GM19240 (cell line): ENCODE measurements around the gene RGN.
"Not testable (repeated sequence)": the region's sequence is repeated elsewhere in the genome, so short reads cannot be mapped to it uniquely, and the experiment has no call there.

Experiments
- DNase-seq: peaks from one replicate; pipeline ENCODE4 v3.0.0; 2011; ENCODE audit warnings: low spot score; ENCODE audit not compliant: insufficient read length

RGN gene

GRCh38 chrX:47078129-47079043 lies at the start of gene RGN:
TSS of gene RGN (plus strand) at chrX:47078443. CDS start at chrX:47081145, 2,702 bp downstream.
- no peak for DNase-seq

GRCh38 chrX:47030339-47030738 lies 47.9 kb upstream of the RGN start:
- DNase-seq = no peak

- no peak for DNase-seq
Measured at GRCh38 chrX:47047989-47048388, 30.3 kb upstream of the RGN start.

- no peak for DNase-seq
Measured at GRCh38 chrX:47059142-47059874, 18.9 kb upstream of the RGN start.

- DNase-seq = no peak
Measured at GRCh38 chrX:47060708-47061107, 17.5 kb upstream of the RGN start.

GRCh38 chrX:47061238-47061919 lies 16.9 kb upstream of the RGN start:
- DNase-seq = no peak

GRCh38 chrX:47063179-47063578 lies 15.1 kb upstream of the RGN start:
- no peak for DNase-seq

- no peak for DNase-seq
Measured at GRCh38 chrX:47068214-47068613, 10.0 kb upstream of the RGN start.

- DNase-seq = no peak
Measured at GRCh38 chrX:47068720-47069119, 9.5 kb upstream of the RGN start.

GRCh38 chrX:47080215-47080914 lies 2.1 kb downstream of the RGN start:
- DNase-seq = no peak

GRCh38 chrX:47080915-47081236 lies 2.6 kb downstream of the RGN start:
- no peak for DNase-seq

- DNase-seq = no peak
Measured at GRCh38 chrX:47091149-47091775, 13.0 kb downstream of the RGN start.

GRCh38 chrX:47093248-47093647 lies 15.0 kb downstream of the RGN start:
- no peak for DNase-seq

- DNase-seq = no peak
Measured at GRCh38 chrX:47093860-47094259, 15.6 kb downstream of the RGN start.

GRCh38 chrX:47097018-47097417 lies 18.8 kb downstream of the RGN start:
- DNase-seq = no peak

- no peak for DNase-seq
Measured at GRCh38 chrX:47098338-47099094, 20.3 kb downstream of the RGN start.

GRCh38 chrX:47101206-47101605 lies 23.0 kb downstream of the RGN start:
- DNase-seq = no peak

- not testable (repeated sequence) for DNase-seq
Measured at GRCh38 chrX:47110936-47111615, 32.8 kb downstream of the RGN start.

GRCh38 chrX:47112316-47112954 lies 34.2 kb downstream of the RGN start:
- no peak for DNase-seq
